ENCODE data around the gene CTNNA3.

- TF ChIP-seq EP300 (IDR thresholded peaks at IDR 0.05): no peak
- TF ChIP-seq CTCF (IDR thresholded peaks at IDR 0.05): no peak
- no peak for TF ChIP-seq POLR2AphosphoS5 (IDR thresholded peaks at IDR 0.05)
Measured at GRCh38 chr10:66455304-66455703, 1240.7 kb downstream of the CTNNA3 start.

All from upper lobe of left lung (tissue), 4 donors.